K562 (cell line): ENCODE measurements around the gene AGR3. TPM values are rescaled to one million over a fixed set of nuclear protein-coding genes. Genes with fewer than 3 reads are reported as not detected.

ENCODE experiments used
- ATAC-seq: fragments of 200-7000 bp; cut with Tn5 transposase; 3 replicates; pipeline ENCODE4 v1.9.1; 2020; ENCODE audit warnings: moderate library complexity
- BruUV-seq: library from RNA; stranded (reverse); fragments of 400-500 nt; replicated peaks from 2 replicates; lab custom pipeline; 2021; lab: Mats Ljungman, UMichigan
- CTCF ChIA-PET: fragments of 300-600 bp; formaldehyde crosslinking; extraction: SDS; loops from one replicate; lab custom pipeline; 2021; ENCODE audit warnings: low intra/inter-chr PET ratio; lab: Yijun Ruan, JAX
- POLR2A ChIA-PET: fragments of 300-600, 350-650 bp; sonication (Branson Sonifier 250); formaldehyde crosslinking; extraction: SDS; loops from one replicate; lab custom pipeline; 2021; ENCODE audit warnings: antibody characterized with exemption, inconsistent platforms; lab: Yijun Ruan, JAX
- DNase-seq, 4 experiments: peaks; one replicate each; pipeline versions ENCODE4 v3.0.0 to v3.0.0-alpha.2; 2011 to 2018; ENCODE audit warnings: low spot score in 3 of 4, mixed read lengths in 3 of 4; ENCODE audit errors: extremely low read depth in 1 of 4
- FAIRE-seq: peaks from 2 replicates; lab custom pipeline; 2011; peaks lifted over from hg19 to GRCh38; lab: Jason Lieb, UNC
- H2AFZ ChIP-seq: 2 replicates; pipeline ENCODE4 v1.6.0; 2011; ENCODE audit warnings: low read depth, low read length, control low read depth, inconsistent platforms
- H3K27ac ChIP-seq: fragments of 200-600 bp; 3 replicates; pipeline ENCODE4 v1.8.0; 2011; ENCODE audit warnings: low read depth, mild to moderate bottlenecking, control low read depth, inconsistent platforms, low read length, moderate library complexity, mixed read lengths; ENCODE audit errors: extremely low read depth
- H3K27me3 ChIP-seq, 2 experiments: fragments of 300-600 bp in 1 of 2; 2 replicates in 1 of 2; 3 replicates in 1 of 2; pipeline versions ENCODE4 v1.6.0 to v1.8.0; 2011; ENCODE audit warnings: inconsistent platforms in 2 of 2, low read length in 2 of 2, mild to moderate bottlenecking in 1 of 2, mixed read lengths in 1 of 2, moderate library complexity in 1 of 2; ENCODE audit not compliant: control insufficient read depth in 2 of 2, insufficient read depth in 2 of 2
- H3K36me3 ChIP-seq: fragments of 300-600 bp; 3 replicates; pipeline ENCODE4 v1.8.0; 2011; ENCODE audit warnings: mild to moderate bottlenecking, low read length, inconsistent platforms; ENCODE audit not compliant: control insufficient read depth, insufficient read depth
- H3K4me1 ChIP-seq, 2 experiments: fragments of 200-600 bp in 1 of 2; replicated peaks in 1 of 2; 2 replicates in 1 of 2; 3 replicates in 1 of 2; pipeline versions ENCODE4 v1.5.1 to v1.8.0; 2011; ENCODE audit warnings: inconsistent platforms in 2 of 2, low read length in 2 of 2, mild to moderate bottlenecking in 1 of 2, mixed read lengths in 1 of 2, moderate library complexity in 1 of 2; ENCODE audit not compliant: control insufficient read depth in 2 of 2, insufficient read depth in 2 of 2
- H3K4me2 ChIP-seq: 2 replicates; pipeline ENCODE4 v1.6.1; 2011; ENCODE audit warnings: low read length, control low read depth, inconsistent platforms, mixed read lengths; ENCODE audit not compliant: insufficient read depth
- H3K4me3 ChIP-seq: fragments of 200-600 bp; sonication (generic), shearing (Covaris generic); 2 replicates; pipeline ENCODE4 v1.5.1; 2016; ENCODE audit warnings: control low read depth, inconsistent platforms
- H3K79me2 ChIP-seq: fragments of 200-600 bp; 3 replicates; pipeline ENCODE4 v1.8.0; 2011; ENCODE audit warnings: low read length, inconsistent platforms; ENCODE audit not compliant: control insufficient read depth, insufficient read depth
- H3K9ac ChIP-seq, 2 experiments: 2 replicates each; pipeline versions ENCODE4 v1.6.0 to v1.6.1; 2011; ENCODE audit warnings: low read depth in 2 of 2, low read length in 2 of 2, control low read depth in 1 of 2, inconsistent platforms in 1 of 2, mild to moderate bottlenecking in 1 of 2, mixed read lengths in 1 of 2; ENCODE audit not compliant: insufficient read depth in 1 of 2
- H3K9me1 ChIP-seq: one replicate; pipeline ENCODE4 v1.6.0; 2011; ENCODE audit warnings: inconsistent platforms, mild to moderate bottlenecking, low read length, moderate library complexity; ENCODE audit not compliant: control insufficient read depth, insufficient read depth
- H3K9me3 ChIP-seq: replicated peaks from 2 replicates; pipeline ENCODE4 v1.5.1; 2011; ENCODE audit warnings: low read depth, low read length, inconsistent platforms; ENCODE audit not compliant: control insufficient read depth, insufficient read depth
- H4K20me1 ChIP-seq: replicated peaks from 2 replicates; pipeline ENCODE4 v1.6.1; 2011; ENCODE audit warnings: low read length, inconsistent platforms, mixed read lengths; ENCODE audit not compliant: control insufficient read depth, insufficient read depth
- DDX20 ChIP-seq: fragments of 450-650 bp; IDR thresholded peaks from 2 replicates; pipeline ENCODE4 v1.6.1; 2016; ENCODE audit warnings: missing genetic modification characterization, low read depth, mild to moderate bottlenecking, missing compliant biosample characterization, moderate library complexity
- DPF2 ChIP-seq: fragments of 450-650 bp; IDR thresholded peaks from 2 replicates; pipeline ENCODE4 v1.6.1; 2016
- HMBOX1 ChIP-seq: sonication (generic); IDR thresholded peaks from 2 replicates; pipeline ENCODE4 v1.6.1; 2016
- MAFG ChIP-seq: fragments of 450-650 bp; conservative IDR thresholded peaks from 2 replicates; pipeline ENCODE4 v1.6.1; 2016; ENCODE audit warnings: missing genetic modification characterization, missing compliant biosample characterization
- NFE2 ChIP-seq: IDR thresholded peaks from 2 replicates; pipeline ENCODE4 v1.6.1; 2014; ENCODE audit warnings: antibody characterized with exemption, low read depth
- POLR2AphosphoS5 ChIP-seq: IDR thresholded peaks from 2 replicates; pipeline ENCODE4 v1.6.1; 2011; ENCODE audit warnings: mild to moderate bottlenecking, low read depth, low read length, moderate library complexity; ENCODE audit not compliant: control insufficient read depth, insufficient read depth
- PRPF4 ChIP-seq: fragments of 200-400 bp; formaldehyde crosslinking; IDR thresholded peaks from one replicate; pipeline ENCODE4 v1.6.1; 2017; ENCODE audit warnings: low read length, low read depth, mild to moderate bottlenecking; ENCODE audit not compliant: insufficient read depth, poor library complexity, severe bottlenecking
- SAP30 ChIP-seq: fragments of 200-600 bp; sonication (generic); IDR thresholded peaks from 2 replicates; pipeline ENCODE4 v1.6.1; 2012; ENCODE audit warnings: borderline replicate concordance, low read depth, mild to moderate bottlenecking, moderate library complexity, low read length, control low read depth, inconsistent platforms; ENCODE audit not compliant: insufficient read depth, poor library complexity, severe bottlenecking
- ZEB2 ChIP-seq: fragments of 450-650 bp; IDR thresholded peaks from 2 replicates; pipeline ENCODE4 v1.6.1; 2016
- ZNF311 ChIP-seq: fragments of 250-450 bp; sonication (Bioruptor Pico); IDR thresholded peaks from 2 replicates; pipeline ENCODE4 v1.4.0; 2020; ENCODE audit warnings: mild to moderate bottlenecking, moderate library complexity
- ZNF707 ChIP-seq: fragments of 250-450 bp; sonication (Bioruptor Pico); conservative IDR thresholded peaks from 2 replicates; pipeline ENCODE4 v1.8.0; 2022; ENCODE audit warnings: inconsistent platforms, mild to moderate bottlenecking, moderate library complexity
- ZNF785 ChIP-seq: fragments of 250-450 bp; sonication (Bioruptor Pico); IDR thresholded peaks from 2 replicates; pipeline ENCODE4 v1.4.0; 2020; ENCODE audit warnings: mild to moderate bottlenecking
- WGBS: fragments of 100-300 bp; shearing (Covaris generic); methylation state at CpG from one replicate; pipeline ENCODE4 v1.1.6; 2016; ENCODE audit warnings: low coverage, mixed read lengths; ENCODE audit not compliant: insufficient coverage; ENCODE audit errors: missing lambda C conversion rate; 5-methylcytosine and 5-hydroxymethylcytosine counted together
- in situ Hi-C: fragments of 300-500 bp; cut with MboI; formaldehyde crosslinking; loops from 4 replicates; pipeline ENCODE4 v1.15.0; 2018; ENCODE audit warnings: inconsistent platforms, mixed read lengths
- intact Hi-C: fragments of 100-400 bp; cut with micrococcal nuclease; formaldehyde crosslinking; loops from 2 replicates; pipeline ENCODE4 v1.14.2; 2022
- polyA plus RNA-seq, 8 experiments: library from polyadenylated mRNA; depleted of rRNA in 4 of 8; stranded (reverse) in 5 of 8; unstranded in 3 of 8; fragments of >200 nt; fragmentation: Nextera tagmentation in 2 of 8; fragmentation: Illumina TruSeq in 1 of 8; extraction: Ambion mirVana in 2 of 8; extraction: Trizol in 1 of 8; gene quantifications; 2 replicates each; pipeline versions ENCODE4 v1.2.1 to v1.2.3, GENCODE V29; 2011 to 2014; ENCODE audit warnings: inconsistent platforms in 1 of 8, missing spikeins in 1 of 8
- total RNA-seq, 7 experiments: library from RNA; depleted of rRNA in 6 of 7; stranded (reverse); fragments of >200 nt in 6 of 7; fragmentation: Illumina TruSeq in 2 of 7; extraction: Trizol in 2 of 7; gene quantifications; 2 replicates each; pipeline versions ENCODE4 v1.2.1 to v1.2.3, GENCODE V29; 2011 to 2021; ENCODE audit warnings: low replicate concordance in 1 of 7

AGR3 gene
- total and polyA plus RNA-seq, 9 of the 15 experiments (the other 6 are each of a cell fraction or from before 2014, with no cell fraction given), result not detected

DNA sequence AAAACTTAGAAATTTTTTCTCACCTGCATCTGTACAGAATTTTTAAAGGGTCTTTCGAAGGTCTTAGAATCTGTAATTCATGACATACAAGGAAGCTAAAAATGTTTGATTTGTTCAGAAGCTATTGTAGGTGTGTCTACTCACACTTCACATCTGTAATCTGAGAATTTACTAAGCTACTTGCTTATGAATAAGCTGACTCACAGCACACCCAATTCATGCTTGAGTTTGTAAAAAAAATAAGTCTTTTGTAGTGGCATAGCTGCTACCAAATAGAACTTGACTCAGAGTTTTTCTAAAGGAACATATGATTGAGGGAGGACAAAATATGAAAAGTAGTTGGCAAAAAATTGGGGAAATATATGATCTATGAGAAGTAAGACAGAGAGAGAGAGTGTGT, 64.2 kb downstream of the AGR3 start:
- in situ Hi-C loops, result no loop called here
- TF ChIP-seq SAP30 (no peak), NFE2 (peak; percentile 42; the same call in 1 of the 2 replicates), DDX20 (tag) (no peak), PRPF4 (no peak), MAFG (0 out of 2 replicates have a peak, but pooled peaks have one; percentile 16)

GRCh38 chr7:16816824-16817223, 65.0 kb downstream of the AGR3 start:
- 6% methylated on average over 2 of the region's 2 CpGs for WGBS
- Histone ChIP-seq H3K9ac (no peak overlapping the region), H3K36me3 (no peaks in the 10 kb centered on the region), H3K4me1 (peaks cover 0 to 4% of the 10 kb centered on the region in 2 experiments; a peak in 1 of 5 replicates), H3K4me2 (no peak overlapping the region), H4K20me1 (no peaks in the 10 kb centered on the region), H3K9me3 (no peaks in the 10 kb centered on the region), H3K27me3 (peaks cover 4 to 15% of the 10 kb centered on the region in 2 experiments; a peak in 4 of 5 replicates), H3K4me3 (no peak overlapping the region), H2AFZ (no peak overlapping the region), H3K79me2 (no peaks in the 10 kb centered on the region), H3K9me1 (no peaks in the 10 kb centered on the region), H3K27ac (no peak overlapping the region)
- ATAC-seq (peak; percentile 52; the same call in 2 of the 3 replicates), FAIRE-seq (no peak), DNase-seq (no peak)
- intact Hi-C loops (no loop called here), in situ Hi-C loops (no loop called here)
- CTCF ChIA-PET, result no interaction called here
- no TSS peak for BruUV-seq
- POLR2A ChIA-PET, result interaction anchor here (1.3 to 1.9 kb wide), 2 partner anchors 11 to 22 kb away, joined by 3 to 4 read pairs; no protein-coding TSS in a partner anchor
- TF ChIP-seq ZNF707 (CRISPR knock-in tag) (no peak), ZNF311 (CRISPR knock-in tag) (no peak), HMBOX1 (no peak), ZEB2 (no peak), POLR2AphosphoS5 (no peak), ZNF785 (CRISPR knock-in tag) (no peak), DPF2 (no peak)

More for the DNA sequence above, 64.2 kb downstream of the AGR3 start:
- WGBS, result 8% methylated on average over 1 of the region's 1 CpG
- Histone ChIP-seq H3K27ac (no peak overlapping the region), H3K4me3 (no peak overlapping the region), H3K4me2 (no peak overlapping the region), H3K27me3 (peaks cover 4 to 15% of the 10 kb centered on the region in 2 experiments; a peak in 4 of 5 replicates), H3K9ac (no peak overlapping the region), H2AFZ (no peak overlapping the region), H3K79me2 (no peaks in the 10 kb centered on the region), H3K36me3 (no peaks in the 10 kb centered on the region), H3K9me3 (no peaks in the 10 kb centered on the region), H3K4me1 (peaks cover 0 to 4% of the 10 kb centered on the region in 2 experiments; a peak in 1 of 5 replicates), H4K20me1 (no peaks in the 10 kb centered on the region), H3K9me1 (no peaks in the 10 kb centered on the region)
- ChIA-PET CTCF (no interaction called here), POLR2A (interaction anchor here (1.9 kb wide), 1 partner anchor 22 kb away, joined by 4 read pairs; no protein-coding TSS in a partner anchor)
- DNase-seq (no peak), FAIRE-seq (no peak), ATAC-seq (peak; percentile 29; the same call in 1 of the 3 replicates)
- intact Hi-C loops, result no loop called here
- BruUV-seq, result no TSS peak
